Endodermal cell (in vitro differentiated cells): ENCODE data around the gene XAGE1A. TPM values are rescaled to one million over a fixed set of nuclear protein-coding genes. Genes with fewer than 3 reads are reported as not detected.

Source experiments
- total RNA-seq, 2 donors: library from RNA; stranded (reverse); fragmentation: NEBNext Ultra II Directional in 1 of 2; extraction: Animal tissue kit (Norgen Biotek cat#: 25700) in 1 of 2; gene quantifications; 2 replicates in 1 of 2; 3 replicates in 1 of 2; pipeline ENCODE4 v1.2.1, GENCODE V29; 2021

XAGE1A gene
- total RNA-seq, 2 donors from 2014 or later, result not detected

Other genes with a start within 250 kb of the XAGE1A start
- gene XAGE2, start 126.8 kb upstream of the XAGE1A start, total RNA-seq, result not detected
- not detected for gene XAGE1B, start 21.3 kb downstream of the XAGE1A start, total RNA-seq
- gene SSX7, start 159.1 kb downstream of the XAGE1A start, total RNA-seq, result not detected
- not detected for gene SSX2, start 211.4 kb downstream of the XAGE1A start, total RNA-seq